HL-60 (cell line): ENCODE data around the gene CCER1.

Source experiments
- DNase-seq, 2 experiments: peaks; one replicate each; pipeline ENCODE4 v3.0.0-alpha.2; 2010 to 2020; ENCODE audit warnings: low read depth in 1 of 2, low spot score in 1 of 2
- H3K27ac ChIP-seq: fragments of 250-450 bp; sonication (Bioruptor Pico); replicated peaks from 2 replicates; pipeline ENCODE4 v1.5.1; 2020; ENCODE audit warnings: mild to moderate bottlenecking, moderate library complexity
- H3K27me3 ChIP-seq: fragments of 250-450 bp; sonication (Bioruptor Pico); 2 replicates; pipeline ENCODE4 v1.5.1; 2021; ENCODE audit warnings: mild to moderate bottlenecking, moderate library complexity; ENCODE audit not compliant: insufficient read depth, poor library complexity, severe bottlenecking
- H3K4me3 ChIP-seq: replicated peaks from 2 replicates; pipeline ENCODE4 v1.5.1; 2011; ENCODE audit warnings: mild to moderate bottlenecking, control low read depth, low read length; ENCODE audit not compliant: insufficient read depth
- GABPA ChIP-seq: IDR thresholded peaks from 2 replicates; pipeline ENCODE4 v1.6.1; 2012; ENCODE audit warnings: low read depth
- POLR2AphosphoS5 ChIP-seq: IDR thresholded peaks from 2 replicates; pipeline ENCODE4 v1.6.1; 2012; ENCODE audit warnings: low read depth
- SPI1 ChIP-seq: IDR thresholded peaks from 2 replicates; pipeline ENCODE4 v1.6.1; 2012; ENCODE audit warnings: low read depth, mild to moderate bottlenecking, borderline replicate concordance
- TF ChIP-seq, protein P1 (sequence below): IDR thresholded peaks from 2 replicates; pipeline ENCODE4 v1.6.1; 2012; ENCODE audit warnings: low read depth; ENCODE audit not compliant: insufficient replicate concordance
- TF ChIP-seq, protein P2 (sequence below): IDR thresholded peaks from one replicate; pipeline ENCODE4 v1.5.1; 2011; ENCODE audit warnings: low read length, control low read depth, inconsistent platforms; ENCODE audit not compliant: insufficient read depth

Gene CCER1

DNA sequence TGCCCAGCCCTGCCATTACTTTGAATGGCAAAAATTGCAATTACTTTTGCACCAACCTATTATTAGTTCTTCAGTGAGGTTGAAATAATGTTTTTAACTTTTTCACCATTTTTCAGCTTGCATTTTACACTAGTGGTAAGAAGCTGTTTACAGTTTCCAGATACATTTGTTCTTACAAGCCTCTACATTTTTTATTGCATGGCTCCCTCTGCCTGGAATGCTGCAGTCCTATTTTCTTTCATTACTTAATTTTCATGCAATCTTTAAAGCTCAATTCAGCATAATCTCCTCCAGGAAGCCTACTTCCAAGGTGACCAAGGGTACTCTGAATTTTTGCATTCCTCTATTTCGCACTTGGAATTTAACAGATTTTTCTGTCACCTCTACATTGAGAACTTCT, 33.4 kb downstream of the CCER1 start:
- Histone ChIP-seq H3K4me3 (no peak overlapping the region), H3K27me3 (no peaks in the 10 kb centered on the region), H3K27ac (no peak overlapping the region)
- no peak for DNase-seq
- TF ChIP-seq, protein P1, sequence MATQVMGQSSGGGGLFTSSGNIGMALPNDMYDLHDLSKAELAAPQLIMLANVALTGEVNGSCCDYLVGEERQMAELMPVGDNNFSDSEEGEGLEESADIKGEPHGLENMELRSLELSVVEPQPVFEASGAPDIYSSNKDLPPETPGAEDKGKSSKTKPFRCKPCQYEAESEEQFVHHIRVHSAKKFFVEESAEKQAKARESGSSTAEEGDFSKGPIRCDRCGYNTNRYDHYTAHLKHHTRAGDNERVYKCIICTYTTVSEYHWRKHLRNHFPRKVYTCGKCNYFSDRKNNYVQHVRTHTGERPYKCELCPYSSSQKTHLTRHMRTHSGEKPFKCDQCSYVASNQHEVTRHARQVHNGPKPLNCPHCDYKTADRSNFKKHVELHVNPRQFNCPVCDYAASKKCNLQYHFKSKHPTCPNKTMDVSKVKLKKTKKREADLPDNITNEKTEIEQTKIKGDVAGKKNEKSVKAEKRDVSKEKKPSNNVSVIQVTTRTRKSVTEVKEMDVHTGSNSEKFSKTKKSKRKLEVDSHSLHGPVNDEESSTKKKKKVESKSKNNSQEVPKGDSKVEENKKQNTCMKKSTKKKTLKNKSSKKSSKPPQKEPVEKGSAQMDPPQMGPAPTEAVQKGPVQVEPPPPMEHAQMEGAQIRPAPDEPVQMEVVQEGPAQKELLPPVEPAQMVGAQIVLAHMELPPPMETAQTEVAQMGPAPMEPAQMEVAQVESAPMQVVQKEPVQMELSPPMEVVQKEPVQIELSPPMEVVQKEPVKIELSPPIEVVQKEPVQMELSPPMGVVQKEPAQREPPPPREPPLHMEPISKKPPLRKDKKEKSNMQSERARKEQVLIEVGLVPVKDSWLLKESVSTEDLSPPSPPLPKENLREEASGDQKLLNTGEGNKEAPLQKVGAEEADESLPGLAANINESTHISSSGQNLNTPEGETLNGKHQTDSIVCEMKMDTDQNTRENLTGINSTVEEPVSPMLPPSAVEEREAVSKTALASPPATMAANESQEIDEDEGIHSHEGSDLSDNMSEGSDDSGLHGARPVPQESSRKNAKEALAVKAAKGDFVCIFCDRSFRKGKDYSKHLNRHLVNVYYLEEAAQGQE, result no peak
- no peak for TF ChIP-seq SPI1
- TF ChIP-seq POLR2AphosphoS5, result no peak
- TF ChIP-seq, protein P2, sequence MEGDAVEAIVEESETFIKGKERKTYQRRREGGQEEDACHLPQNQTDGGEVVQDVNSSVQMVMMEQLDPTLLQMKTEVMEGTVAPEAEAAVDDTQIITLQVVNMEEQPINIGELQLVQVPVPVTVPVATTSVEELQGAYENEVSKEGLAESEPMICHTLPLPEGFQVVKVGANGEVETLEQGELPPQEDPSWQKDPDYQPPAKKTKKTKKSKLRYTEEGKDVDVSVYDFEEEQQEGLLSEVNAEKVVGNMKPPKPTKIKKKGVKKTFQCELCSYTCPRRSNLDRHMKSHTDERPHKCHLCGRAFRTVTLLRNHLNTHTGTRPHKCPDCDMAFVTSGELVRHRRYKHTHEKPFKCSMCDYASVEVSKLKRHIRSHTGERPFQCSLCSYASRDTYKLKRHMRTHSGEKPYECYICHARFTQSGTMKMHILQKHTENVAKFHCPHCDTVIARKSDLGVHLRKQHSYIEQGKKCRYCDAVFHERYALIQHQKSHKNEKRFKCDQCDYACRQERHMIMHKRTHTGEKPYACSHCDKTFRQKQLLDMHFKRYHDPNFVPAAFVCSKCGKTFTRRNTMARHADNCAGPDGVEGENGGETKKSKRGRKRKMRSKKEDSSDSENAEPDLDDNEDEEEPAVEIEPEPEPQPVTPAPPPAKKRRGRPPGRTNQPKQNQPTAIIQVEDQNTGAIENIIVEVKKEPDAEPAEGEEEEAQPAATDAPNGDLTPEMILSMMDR, result no peak
- no peak for TF ChIP-seq GABPA

GRCh38 chr12:90920222-90920621, 34.8 kb downstream of the CCER1 start:
- H3K27ac ChIP-seq, result no peak overlapping the region
- no peak for TF ChIP-seq SPI1
- no peak for TF ChIP-seq POLR2AphosphoS5
- no peak for TF ChIP-seq GABPA
- TF ChIP-seq, protein P2, result no peak
- TF ChIP-seq, protein P1, result no peak
- H3K27me3 ChIP-seq, result no peaks in the 10 kb centered on the region
- H3K4me3 ChIP-seq, result no peak overlapping the region
- no peak for DNase-seq

DNA sequence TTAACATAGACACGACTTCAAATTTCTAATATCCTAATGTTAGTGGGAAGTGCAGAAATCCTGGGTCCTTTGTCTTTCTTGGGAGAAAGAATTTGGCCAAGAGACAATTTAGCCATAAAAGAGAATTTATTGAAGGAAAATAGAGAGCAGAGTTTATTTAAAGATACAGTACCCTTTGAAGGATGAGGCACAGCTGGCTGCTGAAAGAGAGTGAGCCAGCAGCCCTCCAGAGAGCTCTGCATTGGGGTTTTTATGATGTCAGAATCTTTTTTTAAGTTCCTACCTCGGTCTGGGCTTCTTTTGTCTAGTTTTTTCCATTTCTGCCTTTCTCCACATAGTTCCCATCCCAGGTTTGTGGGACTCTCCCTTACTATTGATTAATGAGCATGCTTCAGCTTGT, 37.5 kb downstream of the CCER1 start:
- no peak for DNase-seq
- no peaks in the 10 kb centered on the region for H3K27me3 ChIP-seq
- TF ChIP-seq GABPA (no peak), POLR2AphosphoS5 (no peak)
- TF ChIP-seq, protein P2, result no peak
- TF ChIP-seq, protein P1, result no peak

More for the DNA sequence above, 37.5 kb downstream of the CCER1 start:
- no peak overlapping the region for H3K4me3 ChIP-seq
- no peak overlapping the region for H3K27ac ChIP-seq
